HCT116 (cell line): Measurements from ENCODE around the gene ZDHHC3. TPM values are rescaled to one million over a fixed set of nuclear protein-coding genes. Genes with fewer than 3 reads are reported as not detected.

Experiments used
- ATAC-seq: fragments of 200-7000 bp; cut with Tn5 transposase; 2 replicates; pipeline ENCODE4 v1.9.1; 2020; ENCODE audit warnings: mild to moderate bottlenecking, moderate library complexity
- BruUV-seq: library from RNA; stranded (reverse); fragments of 400-500 nt; replicated peaks from 2 replicates; lab custom pipeline; 2021; lab: Mats Ljungman, UMichigan
- CTCF ChIA-PET: fragments of 300-600 bp; sonication (Branson Sonifier 250); formaldehyde crosslinking; loops from one replicate; lab custom pipeline; 2021; ENCODE audit warnings: antibody characterized with exemption; lab: Charles Lee
- POLR2A ChIA-PET: fragments of 300-600, 350-600 bp; sonication (Branson Sonifier 250); formaldehyde crosslinking; loops from one replicate; lab custom pipeline; 2021; ENCODE audit warnings: antibody characterized with exemption; lab: Charles Lee
- RAD21 ChIA-PET, 2 experiments: fragments of 300-600 bp; sonication (Branson Sonifier 250); formaldehyde crosslinking; loops; one replicate each; lab custom pipeline; 2023; ENCODE audit warnings: low total read pairs in 2 of 2; ENCODE audit not compliant: uncharacterized antibody in 2 of 2, unreplicated experiment in 2 of 2, low non-redundant PET in 1 of 2; lab: Charles Lee
- DNase-seq: peaks from one replicate; pipeline ENCODE4 v3.0.0-alpha.2; 2010; ENCODE audit warnings: low read depth, low spot score
- H2AFZ ChIP-seq: fragments of 200-600 bp; shearing (Covaris generic), sonication (generic); 2 replicates; pipeline ENCODE4 v1.6.1; 2017; ENCODE audit warnings: low read depth, mixed run types, mixed read lengths, antibody characterized with exemption, low read length; ENCODE audit not compliant: poor library complexity, severe bottlenecking
- H3K27ac ChIP-seq: 2 replicates; pipeline ENCODE4 v1.5.1; 2012; ENCODE audit warnings: low read depth, low read length
- H3K27me3 ChIP-seq: fragments of 200-600 bp; sonication (generic); 2 replicates; pipeline ENCODE4 v1.6.1; 2016; ENCODE audit warnings: mixed run types, low read length, mixed read lengths; ENCODE audit not compliant: insufficient read depth
- H3K36me3 ChIP-seq, 2 experiments: fragments of 200-500 bp in 1 of 2; fragments of 200-600 bp in 1 of 2; sonication (Bioruptor generic) in 1 of 2; sonication (generic) in 1 of 2; 2 replicates each; pipeline versions ENCODE4 v1.5.1 to v1.6.1; 2014 to 2016; ENCODE audit warnings: low read length in 2 of 2, inconsistent platforms in 1 of 2, mixed read lengths in 1 of 2, mixed run types in 1 of 2; ENCODE audit not compliant: insufficient read depth in 2 of 2, control insufficient read depth in 1 of 2
- H3K4me1 ChIP-seq, 2 experiments: fragments of 200-600 bp in 1 of 2; sonication (generic) in 1 of 2; 2 replicates each; pipeline versions ENCODE4 v1.5.1 to v1.6.1; 2012 to 2017; ENCODE audit warnings: low read length in 2 of 2, inconsistent platforms in 1 of 2, mild to moderate bottlenecking in 1 of 2, mixed read lengths in 1 of 2, mixed run types in 1 of 2, moderate library complexity in 1 of 2; ENCODE audit not compliant: insufficient read depth in 2 of 2, control insufficient read depth in 1 of 2
- H3K4me2 ChIP-seq: fragments of 200-600 bp; sonication (generic); 2 replicates; pipeline ENCODE4 v1.6.1; 2017; ENCODE audit warnings: mixed run types, low read length, mixed read lengths
- H3K4me3 ChIP-seq, 2 experiments: fragments of 200-600 bp in 1 of 2; sonication (generic) in 1 of 2; replicated peaks in 1 of 2; 2 replicates each; pipeline ENCODE4 v1.5.1; 2011 to 2016; ENCODE audit warnings: low read length in 2 of 2, control low read depth in 1 of 2, low read depth in 1 of 2, mild to moderate bottlenecking in 1 of 2, mixed read lengths in 1 of 2, mixed run types in 1 of 2
- H3K79me2 ChIP-seq: fragments of 200-600 bp; sonication (generic); 2 replicates; pipeline ENCODE4 v1.6.1; 2017; ENCODE audit warnings: mild to moderate bottlenecking, mixed run types, low read length, moderate library complexity, mixed read lengths; ENCODE audit not compliant: insufficient read depth
- H3K9ac ChIP-seq: fragments of 200-600 bp; sonication (generic); 2 replicates; pipeline ENCODE4 v1.6.1; 2016; ENCODE audit warnings: low read length, mixed read lengths
- H3K9me2 ChIP-seq: fragments of 200-600 bp; sonication (generic), shearing (Covaris generic); 2 replicates; pipeline ENCODE4 v1.6.1; 2017; ENCODE audit warnings: mixed run types, mild to moderate bottlenecking, moderate library complexity; ENCODE audit not compliant: insufficient read depth
- H3K9me3 ChIP-seq, 2 experiments: fragments of 200-500 bp in 1 of 2; fragments of 200-600 bp in 1 of 2; sonication (Bioruptor generic) in 1 of 2; sonication (generic) in 1 of 2; 2 replicates each; pipeline ENCODE4 v1.6.1; 2014 to 2017; ENCODE audit warnings: low read length in 2 of 2, mixed read lengths in 2 of 2, inconsistent platforms in 1 of 2, low read depth in 1 of 2, mild to moderate bottlenecking in 1 of 2, mixed run types in 1 of 2, moderate library complexity in 1 of 2; ENCODE audit not compliant: control insufficient read depth in 1 of 2, insufficient read depth in 1 of 2
- H4K20me1 ChIP-seq: fragments of 200-600 bp; sonication (generic), shearing (Covaris generic); 2 replicates; pipeline ENCODE4 v1.6.1; 2017; ENCODE audit warnings: mixed run types, mild to moderate bottlenecking, moderate library complexity; ENCODE audit not compliant: insufficient read depth
- ATF3 ChIP-seq: IDR thresholded peaks from 2 replicates; pipeline ENCODE4 v1.6.1; 2012
- CTCF ChIP-seq, 3 experiments: fragments of 200-600 bp in 1 of 3; sonication (generic) in 1 of 3; IDR thresholded peaks in 2 of 3; conservative IDR thresholded peaks in 1 of 3; 2 replicates each; pipeline ENCODE4 v1.5.1; 2012 to 2017; ENCODE audit warnings: low read depth in 2 of 3, low read length in 2 of 3, antibody characterized with exemption in 1 of 3, borderline replicate concordance in 1 of 3, control low read depth in 1 of 3, mild to moderate bottlenecking in 1 of 3, mixed read lengths in 1 of 3, mixed run types in 1 of 3, moderate library complexity in 1 of 3; ENCODE audit not compliant: insufficient read depth in 1 of 3
- ELF1 ChIP-seq: IDR thresholded peaks from 2 replicates; pipeline ENCODE4 v1.6.1; 2012; ENCODE audit warnings: low read depth, borderline replicate concordance
- EZH2 ChIP-seq: fragments of 200-600 bp; sonication (generic); IDR thresholded peaks from 2 replicates; pipeline ENCODE4 v1.6.1; 2017; ENCODE audit warnings: antibody characterized with exemption, mixed run types
- JUND ChIP-seq: IDR thresholded peaks from 2 replicates; pipeline ENCODE4 v1.6.1; 2012
- MAX ChIP-seq: IDR thresholded peaks from 2 replicates; pipeline ENCODE4 v1.6.1; 2012
- POLR2AphosphoS5 ChIP-seq: IDR thresholded peaks from 2 replicates; pipeline ENCODE4 v1.6.1; 2011; ENCODE audit warnings: mild to moderate bottlenecking, low read depth, low read length, moderate library complexity
- RAD21 ChIP-seq: IDR thresholded peaks from 2 replicates; pipeline ENCODE4 v1.6.1; 2012; ENCODE audit warnings: low read depth, mild to moderate bottlenecking
- SIN3A ChIP-seq: IDR thresholded peaks from 2 replicates; pipeline ENCODE4 v1.6.1; 2012; ENCODE audit warnings: low read depth
- SRF ChIP-seq: IDR thresholded peaks from 2 replicates; pipeline ENCODE4 v1.6.1; 2012; ENCODE audit warnings: low read depth
- TCF7L2 ChIP-seq: IDR thresholded peaks from 2 replicates; pipeline ENCODE4 v1.7.0; 2011; ENCODE audit warnings: borderline replicate concordance, inconsistent platforms; ENCODE audit not compliant: insufficient read depth, insufficient read length; ENCODE audit errors: extremely low read depth
- ZBTB33 ChIP-seq: IDR thresholded peaks from 2 replicates; pipeline ENCODE4 v1.6.1; 2011; ENCODE audit warnings: mild to moderate bottlenecking, low read length, moderate library complexity; ENCODE audit not compliant: insufficient replicate concordance; ENCODE audit errors: extremely low read depth
- ZNF274 ChIP-seq: fragments of 200-500 bp; sonication (Bioruptor generic); IDR thresholded peaks from 2 replicates; pipeline ENCODE4 v1.6.1; 2014; ENCODE audit warnings: mild to moderate bottlenecking, low read depth, low read length, inconsistent platforms
- intact Hi-C: fragments of 100-400 bp; cut with micrococcal nuclease; formaldehyde crosslinking; loops from 2 replicates; pipeline ENCODE4 v1.10.0; 2022
- total RNA-seq: library from RNA; stranded (reverse); gene quantifications from one replicate; pipeline ENCODE4 v1.2.1, GENCODE V29; 2021; ENCODE audit not compliant: unreplicated experiment

ZDHHC3 gene
- total RNA-seq, 1 experiment from 2014 or later: 61.1 TPM

GRCh38 chr3:44999782-45000181 lies 23.8 kb upstream of the ZDHHC3 start:
- Histone ChIP-seq H3K36me3 (peaks cover 31 to 50% of the 10 kb centered on the region in 2 experiments; a peak in 3 of 4 replicates), H3K4me3 (no peak overlapping the region), H3K4me2 (no peak overlapping the region), H3K9ac (no peak overlapping the region), H3K27me3 (no peaks in the 10 kb centered on the region), H3K27ac (no peak overlapping the region), H4K20me1 (no peaks in the 10 kb centered on the region; the same call in 1 of the 2 replicates), H3K9me2 (no peaks in the 10 kb centered on the region), H3K79me2 (peaks cover 22% of the 10 kb centered on the region), H3K4me1 (peaks cover 0 to 10% of the 10 kb centered on the region in 2 experiments; a peak in 2 of 4 replicates), H3K9me3 (no peaks in the 10 kb centered on the region), H2AFZ (no peak overlapping the region)
- ChIA-PET POLR2A (no interaction called here), RAD21 (no interaction called here), CTCF (no interaction called here)
- DNase-seq (no peak), ATAC-seq (no peak)
- intact Hi-C loops: loop anchor here (10.0 kb wide), 1 partner anchor 465 kb away; no protein-coding TSS in a partner anchor
- no TSS peak for BruUV-seq
- TF ChIP-seq POLR2AphosphoS5 (no peak), TCF7L2 (no peak), SRF (no peak), JUND (no peak), EZH2 (no peak), MAX (no peak), RAD21 (no peak), ATF3 (no peak)

- CTCF ChIA-PET: no interaction called here
- ATAC-seq (no peak), DNase-seq (no peak)
- no peak overlapping the region for H3K27ac ChIP-seq
- no peak overlapping the region for H3K4me3 ChIP-seq
- H3K4me2 ChIP-seq: no peak overlapping the region
- H3K9ac ChIP-seq: no peak overlapping the region
- H4K20me1 ChIP-seq: no peaks in the 10 kb centered on the region; the same call in 1 of the 2 replicates
- TF ChIP-seq CTCF (IDR thresholded peaks at IDR 0.05 in 2 of 3, conservative IDR thresholded peaks at IDR 0.05 in 1 of 3; ENCODE audit: borderline replicate concordance in 1 of 3, insufficient read depth in 1 of 3, low read depth in 2 of 3, low read length in 2 of 3) (no peak), ELF1 (no peak), ZNF274 (no peak), ZBTB33 (no peak), SIN3A (no peak), ATF3 (no peak)
- TF ChIP-seq, all 23 proteins: peak for 0
- intact Hi-C loops: loop anchor here (10.0 kb wide), 1 partner anchor 462 kb away; no protein-coding TSS in a partner anchor
- H2AFZ ChIP-seq: no peak overlapping the region
- no peaks in the 10 kb centered on the region for H3K9me2 ChIP-seq
- no peaks in the 10 kb centered on the region for H3K9me3 ChIP-seq
- H3K4me1 ChIP-seq: peaks cover 26 to 30% of the 10 kb centered on the region in 2 experiments
- BruUV-seq: no TSS peak
- H3K36me3 ChIP-seq: peaks cover 19 to 45% of the 10 kb centered on the region in 2 experiments; a peak in 3 of 4 replicates
- no peaks in the 10 kb centered on the region for H3K27me3 ChIP-seq
- ChIA-PET POLR2A (no interaction called here), RAD21 (no interaction called here)
- H3K79me2 ChIP-seq: peaks cover 44% of the 10 kb centered on the region
Measured at GRCh38 chr3:44996556-44996969, 20.6 kb upstream of the ZDHHC3 start.
